Activated T-cell treated with anti-CD3 and anti-CD28 coated beads, Interleukin-2, amount 50 U/mL, for 24 hours (primary cell): Measurements from ENCODE around the gene SPOCK3.
"Not testable (repeated sequence)": the region's sequence is repeated elsewhere in the genome, so short reads cannot be mapped to it uniquely, and the experiment has no call there.

Source experiments
- DNase-seq: peaks from one replicate; pipeline ENCODE4 v3.0.0-alpha.2; 2020
- H3K27ac Mint-ChIP-seq: 2 replicates; pipeline ENCODE4 v1.8.0; 2020; ENCODE audit warnings: mild to moderate bottlenecking, mixed read lengths
- H3K27me3 Mint-ChIP-seq: 2 replicates; pipeline ENCODE4 v1.8.0; 2020; ENCODE audit warnings: mixed read lengths
- H3K36me3 Mint-ChIP-seq: 2 replicates; pipeline ENCODE4 v1.8.0; 2020; ENCODE audit warnings: low read depth, mixed read lengths
- H3K4me1 Mint-ChIP-seq: 2 replicates; pipeline ENCODE4 v1.8.0; 2020; ENCODE audit warnings: low read depth, mixed read lengths
- H3K4me3 Mint-ChIP-seq: 2 replicates; pipeline ENCODE4 v1.8.0; 2020; ENCODE audit warnings: mild to moderate bottlenecking, moderate library complexity, mixed read lengths
- H3K9me3 Mint-ChIP-seq: 2 replicates; pipeline ENCODE4 v1.8.0; 2020; ENCODE audit warnings: mixed read lengths

Gene SPOCK3

DNA sequence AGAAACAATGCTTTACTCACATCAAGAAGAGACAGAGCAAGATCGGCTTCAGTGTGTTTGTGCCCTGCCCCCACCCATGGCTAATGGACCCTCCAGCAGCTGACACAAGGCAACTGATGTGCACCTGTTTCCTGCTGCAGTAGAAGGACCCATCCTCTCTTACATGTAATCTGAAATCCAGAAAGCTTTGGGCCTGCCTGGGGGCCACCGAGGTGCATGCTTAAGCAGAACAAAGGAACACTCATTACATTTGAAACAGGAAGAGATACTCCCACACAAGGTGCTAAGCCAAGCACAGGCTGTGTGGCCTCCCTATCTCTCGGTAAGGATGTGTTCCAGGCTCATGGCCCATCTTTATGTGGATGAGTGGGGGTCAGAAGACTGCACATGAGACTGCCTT is 338.0 kb downstream of the SPOCK3 start:
- Mint-ChIP-seq H3K36me3 (no peaks in the 10 kb centered on the region), H3K27ac (no peak overlapping the region), H3K9me3 (peaks cover 18% of the 10 kb centered on the region), H3K4me3 (no peak overlapping the region), H3K4me1 (no peaks in the 10 kb centered on the region), H3K27me3 (no peaks in the 10 kb centered on the region)
- DNase-seq: no peak

GRCh38 chr4:166895771-166896170 is 338.5 kb downstream of the SPOCK3 start:
- Mint-ChIP-seq H3K9me3 (peaks cover 16% of the 10 kb centered on the region), H3K27ac (no peak overlapping the region), H3K4me1 (no peaks in the 10 kb centered on the region), H3K36me3 (no peaks in the 10 kb centered on the region), H3K4me3 (no peak overlapping the region), H3K27me3 (no peaks in the 10 kb centered on the region)
- no peak for DNase-seq

DNA sequence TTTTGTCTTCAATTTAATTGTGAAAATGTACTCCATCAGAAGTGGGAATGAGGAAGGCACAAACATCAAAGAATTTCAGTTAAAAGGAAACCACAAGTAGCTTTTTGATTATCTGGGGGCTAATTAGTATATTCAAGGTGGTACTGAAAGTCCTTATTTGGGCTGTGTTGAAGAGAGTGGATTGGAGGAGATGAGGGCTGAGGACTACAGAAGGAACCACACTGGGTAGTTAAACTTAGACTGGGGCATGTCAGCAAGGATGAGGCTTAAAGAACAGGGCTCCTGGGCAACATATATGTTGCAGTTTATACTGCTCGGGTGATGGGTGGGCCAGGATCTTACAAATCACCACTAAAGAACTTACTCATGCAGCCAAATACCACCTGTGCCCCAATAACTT is 346.8 kb downstream of the SPOCK3 start:
- Mint-ChIP-seq H3K27me3 (no peaks in the 10 kb centered on the region), H3K4me1 (no peaks in the 10 kb centered on the region), H3K4me3 (no peak overlapping the region), H3K9me3 (no peaks in the 10 kb centered on the region), H3K36me3 (no peaks in the 10 kb centered on the region), H3K27ac (no peak overlapping the region)
- DNase-seq: no peak

DNA sequence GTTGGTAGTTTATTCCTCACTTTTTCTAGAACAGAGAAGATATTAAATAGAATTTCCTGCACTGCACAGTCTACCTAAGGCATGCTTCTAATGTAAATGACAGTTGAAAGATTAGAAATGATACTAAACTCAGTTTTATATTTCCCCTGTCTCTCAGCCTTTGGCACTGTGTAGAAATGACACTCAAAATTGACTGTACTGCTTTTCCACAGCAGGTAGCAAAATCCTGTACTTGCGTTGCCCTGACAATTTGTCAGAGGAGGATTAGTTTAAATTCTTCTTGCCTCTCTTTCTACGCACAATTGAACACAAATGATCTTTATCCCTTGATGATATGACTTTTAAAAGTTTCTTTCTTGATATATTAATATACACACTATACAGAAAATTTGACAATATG is 347.6 kb downstream of the SPOCK3 start:
- peaks cover 5% of the 10 kb centered on the region for H3K9me3 Mint-ChIP-seq
- no peak overlapping the region for H3K27ac Mint-ChIP-seq
- no peaks in the 10 kb centered on the region for H3K27me3 Mint-ChIP-seq
- no peaks in the 10 kb centered on the region for H3K4me1 Mint-ChIP-seq
- H3K4me3 Mint-ChIP-seq: no peak overlapping the region
- no peaks in the 10 kb centered on the region for H3K36me3 Mint-ChIP-seq
- no peak for DNase-seq

- Mint-ChIP-seq H3K36me3 (no peaks in the 10 kb centered on the region), H3K27ac (no peak overlapping the region), H3K27me3 (no peaks in the 10 kb centered on the region), H3K9me3 (peaks cover 7% of the 10 kb centered on the region), H3K4me3 (no peak overlapping the region), H3K4me1 (no peaks in the 10 kb centered on the region)
- no peak for DNase-seq
These were observed 352.1 kb downstream of the SPOCK3 start for GRCh38 chr4:166882221-166882620.

GRCh38 chr4:166875821-166876220 is 358.5 kb downstream of the SPOCK3 start:
- no peak overlapping the region for H3K4me3 Mint-ChIP-seq
- H3K27ac Mint-ChIP-seq: no peak overlapping the region
- no peaks in the 10 kb centered on the region for H3K36me3 Mint-ChIP-seq
- H3K27me3 Mint-ChIP-seq: no peaks in the 10 kb centered on the region
- peaks cover 11% of the 10 kb centered on the region for H3K9me3 Mint-ChIP-seq
- no peaks in the 10 kb centered on the region for H3K4me1 Mint-ChIP-seq
- DNase-seq: no peak

GRCh38 chr4:166862032-166862431 is 372.3 kb downstream of the SPOCK3 start:
- Mint-ChIP-seq H3K4me3 (no peak overlapping the region), H3K9me3 (peaks cover 13% of the 10 kb centered on the region)

DNA sequence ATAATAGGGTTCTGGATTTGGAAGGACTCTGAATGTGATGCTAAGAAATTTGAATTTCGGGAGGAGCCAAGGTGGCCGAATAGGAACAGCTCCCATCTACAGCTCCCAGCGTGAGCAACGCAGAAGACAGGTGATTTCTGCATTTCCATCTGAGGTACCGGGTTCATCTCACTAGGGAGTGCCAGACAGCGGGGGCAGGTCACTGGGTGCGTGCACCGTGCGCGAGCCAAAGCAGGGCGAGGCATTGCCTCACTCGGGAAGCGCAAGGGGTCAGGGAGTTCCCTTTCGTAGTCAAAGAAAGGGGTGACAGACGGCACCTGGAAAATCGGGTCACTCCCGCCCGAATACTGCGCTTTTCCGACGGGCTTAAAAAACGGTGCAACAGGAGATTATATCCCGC is 383.9 kb downstream of the SPOCK3 start:
- not testable (repeated sequence) for H3K4me1 Mint-ChIP-seq, H3K4me3 Mint-ChIP-seq, H3K36me3 Mint-ChIP-seq, H3K27ac Mint-ChIP-seq, H3K27me3 Mint-ChIP-seq, DNase-seq, H3K9me3 Mint-ChIP-seq

More at GRCh38 chr4:166862032-166862431, 372.3 kb downstream of the SPOCK3 start:
- Mint-ChIP-seq H3K27me3 (no peaks in the 10 kb centered on the region), H3K36me3 (no peaks in the 10 kb centered on the region), H3K4me1 (no peaks in the 10 kb centered on the region), H3K27ac (no peak overlapping the region)
- DNase-seq: no peak

- Mint-ChIP-seq H3K4me1 (no peaks in the 10 kb centered on the region), H3K27ac (no peak overlapping the region), H3K36me3 (no peaks in the 10 kb centered on the region), H3K4me3 (no peak overlapping the region), H3K9me3 (peaks cover 7% of the 10 kb centered on the region), H3K27me3 (no peaks in the 10 kb centered on the region)
- no peak for DNase-seq
These were observed 387.4 kb downstream of the SPOCK3 start for GRCh38 chr4:166846939-166847338.

GRCh38 chr4:166842795-166843261 is 391.5 kb downstream of the SPOCK3 start:
- DNase-seq: no peak
- H3K4me3 Mint-ChIP-seq: no peak overlapping the region
- H3K9me3 Mint-ChIP-seq: peaks cover 18% of the 10 kb centered on the region
- no peaks in the 10 kb centered on the region for H3K27me3 Mint-ChIP-seq
- no peaks in the 10 kb centered on the region for H3K4me1 Mint-ChIP-seq
- H3K36me3 Mint-ChIP-seq: no peaks in the 10 kb centered on the region
- no peak overlapping the region for H3K27ac Mint-ChIP-seq

DNA sequence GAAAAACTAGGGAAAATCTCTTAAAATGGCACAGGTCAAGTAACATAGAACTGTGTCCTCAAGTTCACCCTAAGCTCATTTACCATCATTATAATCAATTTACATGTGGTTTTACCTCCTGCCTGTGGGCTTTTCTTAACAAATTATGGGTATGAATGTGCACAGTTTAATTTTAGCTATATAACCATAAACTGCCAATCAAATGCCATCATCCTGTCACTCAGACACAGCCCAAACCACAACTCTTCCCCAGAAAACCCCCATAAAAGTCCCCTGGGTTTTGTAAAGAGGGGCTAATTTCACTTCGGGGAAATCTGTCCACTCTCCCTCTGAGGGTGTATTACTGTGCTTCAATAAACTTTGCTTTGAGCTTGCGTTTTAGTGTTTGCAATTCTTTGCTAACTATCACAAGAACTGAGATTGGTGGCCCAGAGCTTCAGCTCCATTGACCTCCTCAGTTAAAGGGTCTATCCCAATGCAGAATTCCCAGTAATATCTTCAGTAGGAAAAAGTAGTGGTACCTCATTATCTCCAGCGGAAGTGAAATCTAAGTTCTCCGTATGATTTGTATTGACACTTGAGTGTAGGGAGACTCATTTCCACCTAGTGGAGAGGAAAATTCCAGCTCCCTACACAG is 394.6 kb downstream of the SPOCK3 start:
- Mint-ChIP-seq H3K27me3 (no peaks in the 10 kb centered on the region), H3K4me1 (no peaks in the 10 kb centered on the region)

DNA sequence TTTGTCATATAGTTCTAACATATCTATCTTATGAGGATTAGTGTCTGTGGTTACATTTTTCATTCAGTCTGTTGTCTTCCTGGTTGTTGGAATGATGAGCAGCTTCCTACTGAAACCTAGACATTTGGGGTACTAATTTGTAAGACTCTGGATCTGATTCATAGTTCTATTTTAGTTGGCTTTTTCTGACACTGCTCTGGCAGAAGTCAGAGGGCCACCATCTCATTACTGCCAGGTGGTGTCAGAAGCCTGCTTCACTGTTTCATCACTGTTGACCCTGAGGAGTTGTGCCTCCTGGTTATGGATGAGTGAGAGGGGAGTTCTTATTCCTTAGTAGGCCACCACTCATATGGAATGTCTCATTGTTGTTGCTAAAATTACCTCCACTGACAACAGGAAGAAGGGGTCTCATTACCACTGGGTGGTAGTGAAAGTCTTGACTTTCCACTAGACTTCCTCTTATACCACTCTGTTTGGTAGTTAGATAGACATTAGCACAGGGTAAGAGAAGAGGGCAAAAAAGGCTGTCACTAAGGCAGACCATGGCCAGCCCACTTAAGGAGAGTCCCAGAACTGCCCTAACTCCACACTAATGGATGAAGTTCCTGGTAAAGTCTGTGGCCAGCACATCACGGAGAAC is 395.2 kb downstream of the SPOCK3 start:
- no peak for DNase-seq
- Mint-ChIP-seq H3K4me3 (no peak overlapping the region), H3K9me3 (peaks cover 33% of the 10 kb centered on the region), H3K4me1 (no peaks in the 10 kb centered on the region), H3K27me3 (no peaks in the 10 kb centered on the region), H3K36me3 (no peaks in the 10 kb centered on the region), H3K27ac (no peak overlapping the region)

More for the DNA sequence above, 394.6 kb downstream of the SPOCK3 start:
- no peak overlapping the region for H3K4me3 Mint-ChIP-seq
- no peak for DNase-seq
- H3K36me3 Mint-ChIP-seq: no peaks in the 10 kb centered on the region
- H3K9me3 Mint-ChIP-seq: peaks cover 33% of the 10 kb centered on the region
- no peak overlapping the region for H3K27ac Mint-ChIP-seq

GRCh38 chr4:166836865-166837264 is 397.4 kb downstream of the SPOCK3 start:
- H3K36me3 Mint-ChIP-seq: no peaks in the 10 kb centered on the region
- no peak overlapping the region for H3K27ac Mint-ChIP-seq
- H3K9me3 Mint-ChIP-seq: peaks cover 36% of the 10 kb centered on the region
- H3K4me1 Mint-ChIP-seq: no peaks in the 10 kb centered on the region
- no peaks in the 10 kb centered on the region for H3K27me3 Mint-ChIP-seq
- DNase-seq: no peak
- H3K4me3 Mint-ChIP-seq: no peak overlapping the region

GRCh38 chr4:166827629-166828028 is 406.7 kb downstream of the SPOCK3 start:
- Mint-ChIP-seq H3K4me1 (no peaks in the 10 kb centered on the region), H3K9me3 (peaks cover 15% of the 10 kb centered on the region), H3K27ac (no peak overlapping the region), H3K4me3 (no peak overlapping the region), H3K27me3 (no peaks in the 10 kb centered on the region), H3K36me3 (no peaks in the 10 kb centered on the region)
- no peak for DNase-seq

- Mint-ChIP-seq H3K9me3 (peaks cover 13% of the 10 kb centered on the region), H3K4me3 (no peak overlapping the region), H3K4me1 (no peaks in the 10 kb centered on the region), H3K27me3 (no peaks in the 10 kb centered on the region), H3K27ac (no peak overlapping the region), H3K36me3 (no peaks in the 10 kb centered on the region)
- no peak for DNase-seq
These were observed 407.1 kb downstream of the SPOCK3 start for GRCh38 chr4:166827167-166827566.
